ENCODE results near the gene ABCB11.

- TF ChIP-seq CTCF (IDR thresholded peaks at IDR 0.05; ENCODE audit: low read depth, low read length, missing input control) (no peak), GABPA (IDR thresholded peaks at IDR 0.05 in 1 of 2, conservative IDR thresholded peaks at IDR 0.05 in 1 of 2) (no peak), MAX (IDR thresholded peaks at IDR 0.05) (no peak), REST (IDR thresholded peaks at IDR 0.05) (no peak), JUND (IDR thresholded peaks at IDR 0.05) (no peak), RAD21 (IDR thresholded peaks at IDR 0.05) (no peak), FOXA1 (IDR thresholded peaks at IDR 0.05) (no peak)
- TF ChIP-seq, protein P1, sequence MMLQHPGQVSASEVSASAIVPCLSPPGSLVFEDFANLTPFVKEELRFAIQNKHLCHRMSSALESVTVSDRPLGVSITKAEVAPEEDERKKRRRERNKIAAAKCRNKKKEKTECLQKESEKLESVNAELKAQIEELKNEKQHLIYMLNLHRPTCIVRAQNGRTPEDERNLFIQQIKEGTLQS (IDR thresholded peaks at IDR 0.05), result no peak
Observed at GRCh38 chr2:168992026-168992425, 39.1 kb downstream of the ABCB11 start.
